Measurements from ENCODE around the gene PIRT. TPM values are rescaled to one million over a fixed set of nuclear protein-coding genes. Genes with fewer than 3 reads are reported as not detected.
"Not testable (repeated sequence)": the region's sequence is repeated elsewhere in the genome, so short reads cannot be mapped to it uniquely, and the experiment has no call there.

Gene PIRT
- total RNA-seq (0.09 TPM), polyA plus RNA-seq (0.05 TPM)
- long read RNA-seq, donor 1: 0 reads
- long read RNA-seq, donor 2: 0 reads
- long read RNA-seq, donor 3: 0 reads
- long read RNA-seq, donor 4: 0 reads
- long read RNA-seq, donor 5: 0 reads
- long read RNA-seq, donor 6: 0 reads
- long read RNA-seq, donor 7: 0 reads
- long read RNA-seq, donor 8: 0 reads
- long read RNA-seq, donor 9: 0 reads
- long read RNA-seq, donor 10: 0 reads

DNA sequence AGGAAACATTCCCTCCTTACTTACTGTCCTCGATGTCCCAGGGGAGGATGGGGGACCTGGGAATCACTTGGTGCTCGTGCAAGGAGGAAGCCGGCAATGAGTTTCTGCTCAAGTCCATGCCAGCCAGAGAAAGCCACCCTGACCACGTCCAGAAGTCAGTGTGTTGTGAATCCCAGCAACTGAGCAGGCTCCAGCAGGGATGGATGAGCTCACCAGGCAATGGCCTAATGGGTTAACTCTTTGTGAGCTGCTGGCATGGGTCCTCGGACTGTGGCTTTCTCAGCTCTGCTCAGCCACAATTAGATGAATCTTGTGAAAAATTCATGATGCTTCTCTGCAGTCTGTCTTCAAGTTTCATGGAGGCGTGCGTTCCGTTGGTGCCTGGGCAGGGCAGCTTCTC is at the start of gene PIRT:
TSS of gene PIRT (minus strand) at position 167 of the 400 bp plus-strand sequence. CDS start 12,442 bp downstream, outside the sequence.
- Histone ChIP-seq H3K27me3 (ENCODE audit: control insufficient read depth in 2 of 2, insufficient read depth in 1 of 2, low read length in 1 of 2) (no peaks in the 10 kb centered on the region), H3K4me1 (ENCODE audit: control insufficient read depth in 2 of 2, insufficient read depth in 2 of 2, low read length in 2 of 2) (no peaks in the 10 kb centered on the region), H3K36me3 (ENCODE audit: control insufficient read depth in 2 of 2, insufficient read depth in 2 of 2, low read length in 1 of 2) (no peaks in the 10 kb centered on the region), H3K9me3 (ENCODE audit: control insufficient read depth in 2 of 2, insufficient read depth in 1 of 2, low read length in 1 of 2) (no peaks in the 10 kb centered on the region), H3K27ac (ENCODE audit: low read depth in 1 of 2, low read length in 1 of 2) (no peak within 1 kb of the TSS), H3K4me3 (ENCODE audit: low read length in 2 of 2) (no peak within 1 kb of the TSS)
- 86% methylated on average over 8 of the region's 8 CpGs for WGBS
- no peak for DNase-seq (ENCODE audit: low read depth in 6 of 9, low spot score in 9 of 9)

DNA sequence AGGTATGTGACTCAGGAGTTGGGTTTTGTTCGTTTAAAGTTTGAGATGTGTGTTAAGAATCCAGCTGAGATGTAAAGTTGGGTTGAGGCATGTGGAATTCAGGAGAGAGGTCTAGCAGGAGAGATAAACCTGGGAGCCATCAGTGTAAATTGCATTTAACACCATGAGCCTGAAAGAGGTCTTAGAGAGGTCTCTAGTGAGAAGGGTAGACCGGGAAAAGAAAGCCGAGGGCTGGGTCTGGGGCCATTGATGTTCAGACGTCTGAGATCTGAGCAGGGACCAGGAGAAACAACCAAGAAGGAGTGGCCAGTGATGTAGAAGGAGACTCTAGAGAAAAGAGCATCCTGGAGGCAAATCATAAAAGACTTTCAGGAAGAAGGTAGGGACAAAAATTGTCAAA is 44.1 kb upstream of the PIRT start:
- no peaks in the 10 kb centered on the region for H3K36me3 ChIP-seq (ENCODE audit: control insufficient read depth in 2 of 2, insufficient read depth in 2 of 2, low read length in 1 of 2)
- H3K9me3 ChIP-seq (ENCODE audit: control insufficient read depth in 2 of 2, insufficient read depth in 1 of 2, low read length in 1 of 2): no peaks in the 10 kb centered on the region
- H3K27ac ChIP-seq (ENCODE audit: low read depth in 1 of 2, low read length in 1 of 2): no peak overlapping the region
- WGBS: 53% methylated on average over 4 of the region's 4 CpGs
- DNase-seq (ENCODE audit: low read depth in 6 of 9, low spot score in 9 of 9): no peak
- no peak overlapping the region for H3K4me3 ChIP-seq (ENCODE audit: low read length in 2 of 2)
- no peaks in the 10 kb centered on the region for H3K4me1 ChIP-seq (ENCODE audit: control insufficient read depth in 2 of 2, insufficient read depth in 2 of 2, low read length in 2 of 2)
- peaks cover 0 to 2% of the 10 kb centered on the region in 2 donors for H3K27me3 ChIP-seq (ENCODE audit: control insufficient read depth in 2 of 2, insufficient read depth in 1 of 2, low read length in 1 of 2)

GRCh38 chr17:10879190-10879836 is 41.4 kb upstream of the PIRT start:
- 23% methylated on average over 9 of the region's 9 CpGs for WGBS
- Histone ChIP-seq H3K36me3 (ENCODE audit: control insufficient read depth in 2 of 2, insufficient read depth in 2 of 2, low read length in 1 of 2) (no peaks in the 10 kb centered on the region), H3K27ac (ENCODE audit: low read depth in 1 of 2, low read length in 1 of 2) (no peak overlapping the region), H3K9me3 (ENCODE audit: control insufficient read depth in 2 of 2, insufficient read depth in 1 of 2, low read length in 1 of 2) (no peaks in the 10 kb centered on the region), H3K27me3 (ENCODE audit: control insufficient read depth in 2 of 2, insufficient read depth in 1 of 2, low read length in 1 of 2) (peaks cover 0 to 2% of the 10 kb centered on the region in 2 donors), H3K4me3 (ENCODE audit: low read length in 2 of 2) (no peak overlapping the region), H3K4me1 (ENCODE audit: control insufficient read depth in 2 of 2, insufficient read depth in 2 of 2, low read length in 2 of 2) (no peaks in the 10 kb centered on the region)
- DNase-seq (ENCODE audit: low read depth in 6 of 9, low spot score in 9 of 9): no peak

DNA sequence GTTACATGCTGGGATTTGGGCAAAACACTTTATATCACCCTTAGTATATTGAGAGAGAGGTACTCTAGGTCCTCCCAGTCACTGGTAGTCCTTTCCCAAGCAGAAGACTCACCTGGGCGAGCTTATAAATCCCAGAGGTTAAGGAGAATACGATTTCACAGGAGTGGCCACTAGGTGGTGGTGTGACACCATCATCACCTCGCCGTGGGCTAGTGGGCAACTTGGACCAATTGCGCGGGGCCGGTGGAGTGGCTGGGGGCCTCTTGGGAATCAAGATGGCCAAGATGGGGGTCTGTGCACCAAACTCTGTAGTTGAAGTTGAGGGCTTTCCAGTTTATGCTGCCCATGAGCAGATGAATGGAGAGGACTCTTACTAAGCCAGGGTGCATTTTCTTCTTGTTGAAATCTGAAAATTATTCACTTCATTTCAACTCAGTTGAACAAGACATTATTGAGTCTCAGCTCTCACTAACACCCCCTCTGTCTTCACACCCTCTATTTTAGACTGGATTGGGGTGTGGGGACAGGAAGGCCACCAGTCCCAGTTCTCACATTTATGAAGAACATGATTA is 38.2 kb upstream of the PIRT start:
- Histone ChIP-seq H3K4me1 (ENCODE audit: control insufficient read depth in 2 of 2, insufficient read depth in 2 of 2, low read length in 2 of 2) (no peaks in the 10 kb centered on the region), H3K36me3 (ENCODE audit: control insufficient read depth in 2 of 2, insufficient read depth in 2 of 2, low read length in 1 of 2) (no peaks in the 10 kb centered on the region), H3K27me3 (ENCODE audit: control insufficient read depth in 2 of 2, insufficient read depth in 1 of 2, low read length in 1 of 2) (peaks cover 0 to 2% of the 10 kb centered on the region in 2 donors), H3K4me3 (ENCODE audit: low read length in 2 of 2) (no peak overlapping the region), H3K9me3 (ENCODE audit: control insufficient read depth in 2 of 2, insufficient read depth in 1 of 2, low read length in 1 of 2) (no peaks in the 10 kb centered on the region), H3K27ac (ENCODE audit: low read depth in 1 of 2, low read length in 1 of 2) (no peak overlapping the region)
- peak in 3 of 9 donors; percentile 8 to 20 (median 11) for DNase-seq (ENCODE audit: low read depth in 6 of 9, low spot score in 9 of 9)
- WGBS: 13% methylated on average over 7 of the region's 7 CpGs

GRCh38 chr17:10875430-10875851 is 37.6 kb upstream of the PIRT start:
- Histone ChIP-seq H3K4me1 (ENCODE audit: control insufficient read depth in 2 of 2, insufficient read depth in 2 of 2, low read length in 2 of 2) (no peaks in the 10 kb centered on the region), H3K9me3 (ENCODE audit: control insufficient read depth in 2 of 2, insufficient read depth in 1 of 2, low read length in 1 of 2) (no peaks in the 10 kb centered on the region), H3K4me3 (ENCODE audit: low read length in 2 of 2) (no peak overlapping the region), H3K27ac (ENCODE audit: low read depth in 1 of 2, low read length in 1 of 2) (no peak overlapping the region), H3K27me3 (ENCODE audit: control insufficient read depth in 2 of 2, insufficient read depth in 1 of 2, low read length in 1 of 2) (peaks cover 0 to 2% of the 10 kb centered on the region in 2 donors), H3K36me3 (ENCODE audit: control insufficient read depth in 2 of 2, insufficient read depth in 2 of 2, low read length in 1 of 2) (no peaks in the 10 kb centered on the region)
- peak in 5 of 9 donors; percentile 2 to 49 (median 11) for DNase-seq (ENCODE audit: low read depth in 6 of 9, low spot score in 9 of 9)
- 9% methylated on average over 9 of the region's 9 CpGs for WGBS

- Histone ChIP-seq H3K36me3 (ENCODE audit: control insufficient read depth in 2 of 2, insufficient read depth in 2 of 2, low read length in 1 of 2) (no peaks in the 10 kb centered on the region), H3K27ac (ENCODE audit: low read depth in 1 of 2, low read length in 1 of 2) (no peak overlapping the region), H3K4me1 (ENCODE audit: control insufficient read depth in 2 of 2, insufficient read depth in 2 of 2, low read length in 2 of 2) (no peaks in the 10 kb centered on the region), H3K27me3 (ENCODE audit: control insufficient read depth in 2 of 2, insufficient read depth in 1 of 2, low read length in 1 of 2) (no peaks in the 10 kb centered on the region), H3K9me3 (ENCODE audit: control insufficient read depth in 2 of 2, insufficient read depth in 1 of 2, low read length in 1 of 2) (no peaks in the 10 kb centered on the region), H3K4me3 (ENCODE audit: low read length in 2 of 2) (no peak overlapping the region)
- WGBS: 54% methylated on average over 5 of the region's 5 CpGs
- DNase-seq (ENCODE audit: low read depth in 6 of 9, low spot score in 9 of 9): no peak
Measured at GRCh38 chr17:10871914-10872313, 34.0 kb upstream of the PIRT start.

DNA sequence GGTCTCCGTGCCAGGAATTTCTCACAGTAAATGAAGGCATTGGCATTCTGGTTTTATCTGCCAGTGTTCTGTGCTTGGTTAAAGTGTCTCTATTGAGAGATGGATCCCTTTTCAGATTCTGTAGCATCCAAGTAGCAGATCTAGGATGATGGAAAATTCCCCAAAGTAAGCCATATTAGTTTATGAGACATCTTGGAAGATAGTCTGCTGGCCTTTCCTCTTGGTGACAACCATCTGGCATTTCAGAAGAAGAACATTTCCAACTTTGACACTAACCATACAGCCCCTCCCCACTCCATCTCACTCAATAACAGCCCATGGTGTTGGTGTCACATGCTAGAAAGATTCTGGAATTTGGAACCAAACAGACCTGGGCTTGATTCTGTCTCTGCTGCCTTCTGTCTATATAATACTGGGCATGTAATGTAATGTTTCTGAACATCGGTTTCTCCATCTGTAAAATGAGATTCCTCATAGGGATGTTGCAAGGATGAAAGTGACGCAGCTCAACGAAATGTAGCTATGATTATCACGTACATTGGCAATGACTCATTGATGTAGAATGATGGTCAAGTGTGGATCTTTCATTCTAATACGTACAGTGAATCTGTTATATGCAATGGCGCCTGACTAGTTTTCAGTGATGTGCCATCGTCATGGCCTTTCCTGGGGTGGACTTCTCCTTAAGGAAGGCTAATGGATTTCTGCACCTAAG is 32.6 kb upstream of the PIRT start:
- 95% methylated on average over 8 of the region's 8 CpGs for WGBS
- no peak for DNase-seq (ENCODE audit: low read depth in 6 of 9, low spot score in 9 of 9)
- no peaks in the 10 kb centered on the region for H3K36me3 ChIP-seq (ENCODE audit: control insufficient read depth in 2 of 2, insufficient read depth in 2 of 2, low read length in 1 of 2)
- H3K27ac ChIP-seq (ENCODE audit: low read depth in 1 of 2, low read length in 1 of 2): no peak overlapping the region
- H3K9me3 ChIP-seq (ENCODE audit: control insufficient read depth in 2 of 2, insufficient read depth in 1 of 2, low read length in 1 of 2): no peaks in the 10 kb centered on the region
- no peaks in the 10 kb centered on the region for H3K4me1 ChIP-seq (ENCODE audit: control insufficient read depth in 2 of 2, insufficient read depth in 2 of 2, low read length in 2 of 2)
- H3K4me3 ChIP-seq (ENCODE audit: low read length in 2 of 2): no peak overlapping the region
- no peaks in the 10 kb centered on the region for H3K27me3 ChIP-seq (ENCODE audit: control insufficient read depth in 2 of 2, insufficient read depth in 1 of 2, low read length in 1 of 2)

DNA sequence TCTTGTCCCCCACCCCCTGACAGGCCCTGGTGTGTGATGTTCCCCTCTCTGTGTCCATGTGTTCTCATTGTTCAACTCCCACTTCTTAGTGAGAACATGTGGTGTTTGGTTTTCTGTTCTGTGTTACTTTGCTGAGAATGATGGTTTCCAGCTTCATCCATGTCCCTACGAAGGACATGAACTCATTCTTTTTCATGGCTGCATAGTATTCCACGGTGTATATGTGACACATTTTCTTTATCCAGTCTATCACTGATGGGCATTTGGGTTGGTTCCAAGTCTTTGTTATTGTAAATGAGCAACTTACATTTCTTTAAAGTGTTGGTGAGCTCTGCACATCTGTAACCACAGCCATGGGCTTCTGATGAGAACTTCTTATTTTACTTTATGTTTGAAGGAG is 30.9 kb upstream of the PIRT start:
- H3K4me1 ChIP-seq (ENCODE audit: control insufficient read depth in 2 of 2, insufficient read depth in 2 of 2, low read length in 2 of 2); DNase-seq (ENCODE audit: low read depth in 6 of 9, low spot score in 9 of 9); H3K27ac ChIP-seq (ENCODE audit: low read depth in 1 of 2, low read length in 1 of 2); H3K36me3 ChIP-seq (ENCODE audit: control insufficient read depth in 2 of 2, insufficient read depth in 2 of 2, low read length in 1 of 2); H3K9me3 ChIP-seq (ENCODE audit: control insufficient read depth in 2 of 2, insufficient read depth in 1 of 2, low read length in 1 of 2); H3K27me3 ChIP-seq (ENCODE audit: control insufficient read depth in 2 of 2, insufficient read depth in 1 of 2, low read length in 1 of 2); H3K4me3 ChIP-seq (ENCODE audit: low read length in 2 of 2): not testable (repeated sequence)
- 85% methylated on average over 2 of the region's 2 CpGs for WGBS

DNA sequence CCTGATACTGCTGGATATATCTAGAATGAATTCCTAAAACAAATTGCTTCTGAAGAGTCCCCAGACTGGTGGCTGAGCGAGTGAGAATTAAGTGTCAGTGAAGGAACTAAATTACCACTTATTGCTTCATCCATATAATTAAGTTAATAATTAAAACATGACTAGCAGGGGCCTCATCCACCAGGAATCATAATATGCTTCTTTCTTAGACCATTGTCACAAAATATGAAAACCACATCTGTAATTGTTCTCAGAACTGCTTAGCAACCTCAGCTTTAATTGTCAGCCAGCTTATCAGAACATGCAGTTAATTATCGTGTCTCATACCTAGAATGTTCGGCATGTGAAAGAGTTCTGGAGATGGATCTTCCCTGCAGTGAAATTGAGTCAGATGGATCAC is 21.2 kb upstream of the PIRT start:
- no peak overlapping the region for H3K4me3 ChIP-seq (ENCODE audit: low read length in 2 of 2)
- WGBS: 94% methylated on average over 3 of the region's 3 CpGs

More for the DNA sequence above, 21.2 kb upstream of the PIRT start:
- Histone ChIP-seq H3K4me1 (ENCODE audit: control insufficient read depth in 2 of 2, insufficient read depth in 2 of 2, low read length in 2 of 2) (no peaks in the 10 kb centered on the region), H3K27me3 (ENCODE audit: control insufficient read depth in 2 of 2, insufficient read depth in 1 of 2, low read length in 1 of 2) (no peaks in the 10 kb centered on the region), H3K36me3 (ENCODE audit: control insufficient read depth in 2 of 2, insufficient read depth in 2 of 2, low read length in 1 of 2) (no peaks in the 10 kb centered on the region), H3K27ac (ENCODE audit: low read depth in 1 of 2, low read length in 1 of 2) (no peak overlapping the region), H3K9me3 (ENCODE audit: control insufficient read depth in 2 of 2, insufficient read depth in 1 of 2, low read length in 1 of 2) (no peaks in the 10 kb centered on the region)
- no peak for DNase-seq (ENCODE audit: low read depth in 6 of 9, low spot score in 9 of 9)

Measured in thymus (tissue), 14 donors.